Measurements from ENCODE around the gene LRFN5.
"Not testable (repeated sequence)": the region's sequence is repeated elsewhere in the genome, so short reads cannot be mapped to it uniquely, and the experiment has no call there.

LRFN5 gene

GRCh38 chr14:41749429-41749828, 142.8 kb downstream of the LRFN5 start:
- Histone ChIP-seq H2AFZ (ENCODE audit: low read length) (peak overlapping the region; percentile 53), H2BK12ac (ENCODE audit: low read length) (no peak overlapping the region), H4K8ac (ENCODE audit: low read depth, low read length) (no peak overlapping the region)

GRCh38 chr14:41750575-41750974, 143.9 kb downstream of the LRFN5 start:
- H3K4me1 ChIP-seq (ENCODE audit: control insufficient read depth in 2 of 2, insufficient read depth in 1 of 2, low read depth in 1 of 2, low read length in 2 of 2); H3K23ac ChIP-seq (ENCODE audit: low read depth, low read length, poor library complexity); H3K9me3 ChIP-seq (replicated peaks in 1 of 2; ENCODE audit: control insufficient read depth in 2 of 2, insufficient read depth in 1 of 2, low read depth in 1 of 2, low read length in 2 of 2); H2BK15ac ChIP-seq (ENCODE audit: low read length); H2BK12ac ChIP-seq (ENCODE audit: low read length); H3K27me3 ChIP-seq (ENCODE audit: control insufficient read depth in 3 of 3, insufficient read depth in 3 of 3, low read depth in 1 of 3, low read length in 3 of 3); H3K4ac ChIP-seq (ENCODE audit: low read length); H3K9ac ChIP-seq (ENCODE audit: low read depth, low read length, poor library complexity); H2BK5ac ChIP-seq (ENCODE audit: low read length); H3K79me1 ChIP-seq (ENCODE audit: low read depth, low read length); DNase-seq (ENCODE audit: low spot score); H3K27ac ChIP-seq (replicated peaks; ENCODE audit: low read length); H4K8ac ChIP-seq (ENCODE audit: low read depth, low read length); H2AK5ac ChIP-seq (ENCODE audit: low read depth, low read length); H3K4me3 ChIP-seq (ENCODE audit: low read length in 2 of 2); H2BK120ac ChIP-seq (ENCODE audit: low read depth, low read length); H3K36me3 ChIP-seq (replicated peaks in 1 of 2; ENCODE audit: control insufficient read depth in 2 of 2, insufficient read depth in 2 of 2, low read length in 2 of 2); H3K18ac ChIP-seq (ENCODE audit: low read length); H3K14ac ChIP-seq (ENCODE audit: low read length); H3K4me2 ChIP-seq (ENCODE audit: insufficient read depth, low read length, poor library complexity, severe bottlenecking); H4K91ac ChIP-seq (ENCODE audit: low read depth, low read length, poor library complexity); H2AFZ ChIP-seq (ENCODE audit: low read length): not testable (repeated sequence)
- no CpG with 5 or more reads among the region's 4 CpGs for WGBS, 2 donors (ENCODE audit: extremely low coverage in 2 of 2, insufficient read length in 2 of 2, insufficient replicate concordance in 1 of 2)

More at GRCh38 chr14:41749429-41749828, 142.8 kb downstream of the LRFN5 start:
- Histone ChIP-seq H3K4me1 (ENCODE audit: control insufficient read depth in 2 of 2, insufficient read depth in 1 of 2, low read depth in 1 of 2, low read length in 2 of 2) (no peaks in the 10 kb centered on the region), H3K4me2 (ENCODE audit: insufficient read depth, low read length, poor library complexity, severe bottlenecking) (no peak overlapping the region), H3K23ac (ENCODE audit: low read depth, low read length, poor library complexity) (no peak overlapping the region), H4K91ac (ENCODE audit: low read depth, low read length, poor library complexity) (no peak overlapping the region), H3K36me3 (replicated peaks in 1 of 2; ENCODE audit: control insufficient read depth in 2 of 2, insufficient read depth in 2 of 2, low read length in 2 of 2) (no peaks in the 10 kb centered on the region), H3K4me3 (ENCODE audit: low read length in 2 of 2) (no peak overlapping the region), H2BK15ac (ENCODE audit: low read length) (no peak overlapping the region), H3K9ac (ENCODE audit: low read depth, low read length, poor library complexity) (no peak overlapping the region), H3K18ac (ENCODE audit: low read length) (no peak overlapping the region), H3K14ac (ENCODE audit: low read length) (no peak overlapping the region), H2BK5ac (ENCODE audit: low read length) (no peak overlapping the region), H3K79me1 (ENCODE audit: low read depth, low read length) (no peaks in the 10 kb centered on the region), H2BK120ac (ENCODE audit: low read depth, low read length) (no peak overlapping the region), H3K27me3 (ENCODE audit: control insufficient read depth in 3 of 3, insufficient read depth in 3 of 3, low read depth in 1 of 3, low read length in 3 of 3) (no peaks in the 10 kb centered on the region), H3K9me3 (replicated peaks in 1 of 2; ENCODE audit: control insufficient read depth in 2 of 2, insufficient read depth in 1 of 2, low read depth in 1 of 2, low read length in 2 of 2) (no peaks in the 10 kb centered on the region), H3K27ac (replicated peaks; ENCODE audit: low read length) (no peak overlapping the region), H2AK5ac (ENCODE audit: low read depth, low read length) (no peak overlapping the region), H3K4ac (ENCODE audit: low read length) (no peak overlapping the region)
- no peak for DNase-seq (ENCODE audit: low spot score)
- WGBS, 2 donors (ENCODE audit: extremely low coverage in 2 of 2, insufficient read length in 2 of 2, insufficient replicate concordance in 1 of 2) = no CpG with 5 or more reads among the region's 5 CpGs

GRCh38 chr14:41758011-41758665, 151.5 kb downstream of the LRFN5 start:
- Histone ChIP-seq H2BK12ac (ENCODE audit: low read length) (no peak overlapping the region), H2AFZ (ENCODE audit: low read length) (no peak overlapping the region), H3K18ac (ENCODE audit: low read length) (no peak overlapping the region), H3K27me3 (ENCODE audit: control insufficient read depth in 3 of 3, insufficient read depth in 3 of 3, low read depth in 1 of 3, low read length in 3 of 3) (no peaks in the 10 kb centered on the region), H3K36me3 (replicated peaks in 1 of 2; ENCODE audit: control insufficient read depth in 2 of 2, insufficient read depth in 2 of 2, low read length in 2 of 2) (no peaks in the 10 kb centered on the region), H3K14ac (ENCODE audit: low read length) (no peak overlapping the region), H2AK5ac (ENCODE audit: low read depth, low read length) (no peak overlapping the region), H3K4me2 (ENCODE audit: insufficient read depth, low read length, poor library complexity, severe bottlenecking) (no peak overlapping the region), H3K9me3 (replicated peaks in 1 of 2; ENCODE audit: control insufficient read depth in 2 of 2, insufficient read depth in 1 of 2, low read depth in 1 of 2, low read length in 2 of 2) (no peaks in the 10 kb centered on the region), H3K79me1 (ENCODE audit: low read depth, low read length) (no peaks in the 10 kb centered on the region), H4K8ac (ENCODE audit: low read depth, low read length) (no peak overlapping the region), H3K4ac (ENCODE audit: low read length) (no peak overlapping the region), H2BK5ac (ENCODE audit: low read length) (no peak overlapping the region), H3K23ac (ENCODE audit: low read depth, low read length, poor library complexity) (no peak overlapping the region), H2BK120ac (ENCODE audit: low read depth, low read length) (no peak overlapping the region), H4K91ac (ENCODE audit: low read depth, low read length, poor library complexity) (no peak overlapping the region), H3K4me1 (ENCODE audit: control insufficient read depth in 2 of 2, insufficient read depth in 1 of 2, low read depth in 1 of 2, low read length in 2 of 2) (no peaks in the 10 kb centered on the region), H2BK15ac (ENCODE audit: low read length) (no peak overlapping the region), H3K4me3 (ENCODE audit: low read length in 2 of 2) (no peak overlapping the region), H3K27ac (replicated peaks; ENCODE audit: low read length) (no peak overlapping the region), H3K9ac (ENCODE audit: low read depth, low read length, poor library complexity) (no peak overlapping the region)
- no peak for DNase-seq (ENCODE audit: low spot score)
- WGBS, 2 donors (ENCODE audit: extremely low coverage in 2 of 2, insufficient read length in 2 of 2, insufficient replicate concordance in 1 of 2) = no CpG with 5 or more reads among the region's 1 CpG

- H3K23ac ChIP-seq (ENCODE audit: low read depth, low read length, poor library complexity) = no peak overlapping the region
- no peak overlapping the region for H3K14ac ChIP-seq (ENCODE audit: low read length)
- no peaks in the 10 kb centered on the region for H3K27me3 ChIP-seq (ENCODE audit: control insufficient read depth in 3 of 3, insufficient read depth in 3 of 3, low read depth in 1 of 3, low read length in 3 of 3)
- no peak overlapping the region for H3K27ac ChIP-seq (replicated peaks; ENCODE audit: low read length)
- H3K36me3 ChIP-seq (replicated peaks in 1 of 2; ENCODE audit: control insufficient read depth in 2 of 2, insufficient read depth in 2 of 2, low read length in 2 of 2) = no peaks in the 10 kb centered on the region
- H2BK15ac ChIP-seq (ENCODE audit: low read length) = no peak overlapping the region
- H3K79me1 ChIP-seq (ENCODE audit: low read depth, low read length) = no peaks in the 10 kb centered on the region
- H3K9ac ChIP-seq (ENCODE audit: low read depth, low read length, poor library complexity) = no peak overlapping the region
- no peak overlapping the region for H2BK120ac ChIP-seq (ENCODE audit: low read depth, low read length)
- H2BK12ac ChIP-seq (ENCODE audit: low read length) = no peak overlapping the region
- no peak overlapping the region for H3K4me3 ChIP-seq (ENCODE audit: low read length in 2 of 2)
- WGBS, 2 donors (ENCODE audit: extremely low coverage in 2 of 2, insufficient read length in 2 of 2, insufficient replicate concordance in 1 of 2) = 100% methylated on average over 1 of the region's 2 CpGs; no CpG with 5 or more reads in 1 of the 2 donors
- no peak overlapping the region for H2AFZ ChIP-seq (ENCODE audit: low read length)
- H3K4me1 ChIP-seq (ENCODE audit: control insufficient read depth in 2 of 2, insufficient read depth in 1 of 2, low read depth in 1 of 2, low read length in 2 of 2) = no peaks in the 10 kb centered on the region
- H3K18ac ChIP-seq (ENCODE audit: low read length) = no peak overlapping the region
- no peak for DNase-seq (ENCODE audit: low spot score)
- H4K91ac ChIP-seq (ENCODE audit: low read depth, low read length, poor library complexity) = no peak overlapping the region
- H2BK5ac ChIP-seq (ENCODE audit: low read length) = no peak overlapping the region
- H3K4me2 ChIP-seq (ENCODE audit: insufficient read depth, low read length, poor library complexity, severe bottlenecking) = no peak overlapping the region
- no peak overlapping the region for H2AK5ac ChIP-seq (ENCODE audit: low read depth, low read length)
- H3K4ac ChIP-seq (ENCODE audit: low read length) = no peak overlapping the region
- no peak overlapping the region for H4K8ac ChIP-seq (ENCODE audit: low read depth, low read length)
- no peaks in the 10 kb centered on the region for H3K9me3 ChIP-seq (replicated peaks in 1 of 2; ENCODE audit: control insufficient read depth in 2 of 2, insufficient read depth in 1 of 2, low read depth in 1 of 2, low read length in 2 of 2)
Observed at GRCh38 chr14:41761204-41761603, 154.5 kb downstream of the LRFN5 start.
